Right lobe of liver (tissue), 6 donors: ENCODE results near the gene CD163L1. TPM values are rescaled to one million over a fixed set of nuclear protein-coding genes. Genes with fewer than 3 reads are reported as not detected.

Source experiments
- ATAC-seq, 4 donors: fragments of 200-7000 bp; cut with Tn5 transposase; one replicate each; pipeline ENCODE4 v1.9.1; 2020; ENCODE audit warnings: mild to moderate bottlenecking in 4 of 4, moderate library complexity in 4 of 4
- DNase-seq, 3 donors: peaks; one replicate each; pipeline ENCODE4 v3.0.0-alpha.2; 2020
- H3K27ac ChIP-seq, 3 donors: fragments of 200-600 bp; one replicate each; pipeline ENCODE4 v1.8.0; 2022
- H3K27me3 ChIP-seq, 2 donors: fragments of 200-600 bp; one replicate each; pipeline ENCODE4 v1.8.0; 2022
- H3K36me3 ChIP-seq, 4 donors: fragments of 200-600 bp; sonication (generic) in 1 of 4; one replicate each; pipeline versions ENCODE4 v1.5.1 to v1.8.0; 2017 to 2022; ENCODE audit warnings: control low read depth in 1 of 4
- H3K4me1 ChIP-seq, 4 donors: fragments of 200-600 bp; sonication (generic) in 1 of 4; one replicate each; pipeline versions ENCODE4 v1.5.1 to v1.8.0; 2017 to 2022; ENCODE audit warnings: control low read depth in 1 of 4
- H3K4me3 ChIP-seq, 3 donors: fragments of 200-600 bp; one replicate each; pipeline ENCODE4 v1.8.0; 2022
- H3K9me3 ChIP-seq, 4 donors: fragments of 200-600 bp; sonication (generic) in 1 of 4; one replicate each; pipeline versions ENCODE4 v1.5.1 to v1.8.0; 2017 to 2022; ENCODE audit warnings: control low read depth in 1 of 4
- POLR2A ChIP-seq: fragments of 450-650 bp; IDR thresholded peaks from one replicate; pipeline ENCODE4 v1.6.1; 2017; ENCODE audit warnings: antibody characterized with exemption, mild to moderate bottlenecking
- WGBS: methylation state at CpG from one replicate; pipeline ENCODE4 v1.1.6; 2018; ENCODE audit warnings: low coverage, low lambda C conversion rate; ENCODE audit not compliant: insufficient coverage; ENCODE audit errors: missing lambda C conversion rate; 5-methylcytosine and 5-hydroxymethylcytosine counted together
- intact Hi-C, 2 donors: fragments of 100-400 bp; cut with DNase I; formaldehyde crosslinking; loops; one replicate each; pipeline versions ENCODE4 v1.11.2 to v1.14.1; 2022
- total RNA-seq, 6 experiments: library from RNA; depleted of rRNA in 2 of 6; stranded (reverse); fragments of >200 nt in 2 of 6; fragmentation: NEBNext Ultra II Directional in 3 of 6; extraction: Animal tissue kit (Norgen Biotek cat#: 25700) in 3 of 6; gene quantifications; one replicate each; pipeline versions ENCODE4 v1.1.0 to v1.2.4, GENCODE V29; 2016 to 2023
- TF ChIP-seq, protein P1 (sequence below), 4 donors: fragments of 200-600 bp in 3 of 4; fragments of 450-650 bp in 1 of 4; IDR thresholded peaks; one replicate each; pipeline versions ENCODE4 v1.5.1 to v1.8.0; 2016 to 2022; ENCODE audit warnings: antibody characterized with exemption in 4 of 4, mild to moderate bottlenecking in 2 of 4
- donor health status: DM: no; HTN: yes; CAD: no.
- donor health status: DM: no; HTN: no; CAD: no.
- donor health status: DM: no; HTN: no; CAD: no.
- donor health status: DM: no; HTN: yes; CAD: no.
- donor health status: DM: no; HTN: yes; CAD: no.

CD163L1 gene
- total RNA-seq, 6 experiments from 2014 or later = 0.26 to 4.8 (median 1.2) TPM

DNA sequence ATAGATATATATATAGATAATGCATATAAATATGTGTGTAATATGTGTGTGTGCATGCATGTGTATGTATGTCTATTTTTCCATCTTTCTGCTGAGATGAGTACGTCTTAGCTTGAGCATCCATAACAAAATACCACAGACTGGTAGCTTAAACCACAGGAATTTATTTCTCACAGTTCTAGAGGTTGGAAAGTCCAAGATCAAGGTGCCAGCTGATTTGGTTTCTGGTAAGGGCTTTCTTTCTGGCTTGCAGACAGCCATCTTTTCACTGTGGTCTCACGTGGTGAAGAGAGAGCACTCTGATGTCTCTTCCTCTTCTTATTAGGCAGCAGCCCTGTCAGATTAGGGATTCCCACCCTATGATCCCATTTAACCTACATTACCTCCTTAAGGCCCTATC is 92.8 kb downstream of the CD163L1 start:
- 26% methylated on average over 1 of the region's 2 CpGs for WGBS
- no peak for ATAC-seq
- H3K9me3 ChIP-seq = no peaks in the 10 kb centered on the region
- no peak overlapping the region for H3K27ac ChIP-seq
- intact Hi-C loops = no loop called here
- H3K27me3 ChIP-seq = no peaks in the 10 kb centered on the region
- H3K4me1 ChIP-seq = no peaks in the 10 kb centered on the region
- DNase-seq = no peak
- no peak overlapping the region for H3K4me3 ChIP-seq
- no peak for TF ChIP-seq POLR2A
- TF ChIP-seq, protein P1, sequence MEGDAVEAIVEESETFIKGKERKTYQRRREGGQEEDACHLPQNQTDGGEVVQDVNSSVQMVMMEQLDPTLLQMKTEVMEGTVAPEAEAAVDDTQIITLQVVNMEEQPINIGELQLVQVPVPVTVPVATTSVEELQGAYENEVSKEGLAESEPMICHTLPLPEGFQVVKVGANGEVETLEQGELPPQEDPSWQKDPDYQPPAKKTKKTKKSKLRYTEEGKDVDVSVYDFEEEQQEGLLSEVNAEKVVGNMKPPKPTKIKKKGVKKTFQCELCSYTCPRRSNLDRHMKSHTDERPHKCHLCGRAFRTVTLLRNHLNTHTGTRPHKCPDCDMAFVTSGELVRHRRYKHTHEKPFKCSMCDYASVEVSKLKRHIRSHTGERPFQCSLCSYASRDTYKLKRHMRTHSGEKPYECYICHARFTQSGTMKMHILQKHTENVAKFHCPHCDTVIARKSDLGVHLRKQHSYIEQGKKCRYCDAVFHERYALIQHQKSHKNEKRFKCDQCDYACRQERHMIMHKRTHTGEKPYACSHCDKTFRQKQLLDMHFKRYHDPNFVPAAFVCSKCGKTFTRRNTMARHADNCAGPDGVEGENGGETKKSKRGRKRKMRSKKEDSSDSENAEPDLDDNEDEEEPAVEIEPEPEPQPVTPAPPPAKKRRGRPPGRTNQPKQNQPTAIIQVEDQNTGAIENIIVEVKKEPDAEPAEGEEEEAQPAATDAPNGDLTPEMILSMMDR (IDR thresholded peaks at IDR 0.05) = no peak
- no peaks in the 10 kb centered on the region for H3K36me3 ChIP-seq

DNA sequence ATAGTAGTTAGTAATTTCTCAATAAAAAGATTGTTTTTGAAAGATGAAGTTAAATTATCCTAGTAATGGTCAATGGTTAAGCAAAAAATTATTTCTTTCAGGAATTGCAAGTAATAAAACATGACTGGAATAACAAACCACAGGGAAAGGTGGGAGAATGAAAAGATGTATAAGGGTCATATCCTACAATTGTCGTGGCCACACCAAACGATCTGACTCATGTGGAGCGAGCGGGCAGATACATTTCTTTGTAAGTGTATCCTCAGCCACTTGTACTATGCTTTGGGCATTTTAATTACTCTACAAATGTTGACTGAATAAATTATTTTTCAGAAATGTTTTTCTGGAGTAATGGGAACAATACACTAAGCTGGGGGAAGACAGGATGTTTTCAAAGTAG is 94.5 kb downstream of the CD163L1 start:
- no peaks in the 10 kb centered on the region for H3K36me3 ChIP-seq
- no peak overlapping the region for H3K4me3 ChIP-seq
- no peak overlapping the region for H3K27ac ChIP-seq
- no peak for ATAC-seq
- H3K4me1 ChIP-seq = no peaks in the 10 kb centered on the region
- no peak for DNase-seq
- no peaks in the 10 kb centered on the region for H3K9me3 ChIP-seq
- H3K27me3 ChIP-seq = no peaks in the 10 kb centered on the region
- WGBS = 80% methylated on average over 4 of the region's 4 CpGs
- intact Hi-C loops = no loop called here
- TF ChIP-seq, protein P1 (IDR thresholded peaks at IDR 0.05) = no peak
- no peak for TF ChIP-seq POLR2A

DNA sequence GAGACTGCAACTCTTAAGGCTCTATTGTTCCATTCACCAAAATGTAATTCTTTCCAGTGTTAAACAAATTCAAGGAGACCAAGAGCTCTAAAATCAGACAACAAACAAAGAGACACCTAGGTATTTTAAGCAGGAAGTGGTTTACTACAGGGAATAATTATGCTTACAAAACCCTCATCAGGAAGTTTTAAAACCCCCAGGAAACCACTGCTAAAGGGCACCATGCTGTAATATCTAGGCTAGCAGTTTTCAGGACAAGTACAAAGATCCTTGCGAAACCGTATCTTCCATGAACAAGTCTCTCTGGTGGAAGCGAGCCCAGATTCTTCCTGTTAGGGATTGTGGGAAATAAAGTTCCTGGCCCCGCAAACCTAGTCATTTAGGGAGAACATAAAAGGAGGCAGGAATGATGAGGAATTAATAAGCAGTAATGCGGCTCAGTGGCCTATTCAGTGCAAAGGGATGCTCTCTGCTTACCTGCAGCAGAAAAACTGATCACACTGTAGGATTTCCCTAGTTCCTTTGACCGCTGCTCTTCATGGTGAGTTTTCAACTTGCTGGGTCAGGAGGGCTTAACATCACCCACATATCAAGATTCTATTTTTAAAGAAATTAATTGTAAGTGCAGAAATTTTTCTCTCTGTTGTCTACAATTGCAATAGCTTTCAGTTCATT is 97.3 kb downstream of the CD163L1 start:
- no peak overlapping the region for H3K27ac ChIP-seq
- no peaks in the 10 kb centered on the region for H3K4me1 ChIP-seq
- TF ChIP-seq POLR2A = no peak
- TF ChIP-seq, protein P1 (IDR thresholded peaks at IDR 0.05) = no peak
- DNase-seq = no peak
- WGBS = 59% methylated on average over 6 of the region's 6 CpGs
- H3K9me3 ChIP-seq = no peaks in the 10 kb centered on the region
- H3K4me3 ChIP-seq = no peak overlapping the region
- intact Hi-C loops = no loop called here
- no peaks in the 10 kb centered on the region for H3K36me3 ChIP-seq
- H3K27me3 ChIP-seq = no peaks in the 10 kb centered on the region
- ATAC-seq = no peak

DNA sequence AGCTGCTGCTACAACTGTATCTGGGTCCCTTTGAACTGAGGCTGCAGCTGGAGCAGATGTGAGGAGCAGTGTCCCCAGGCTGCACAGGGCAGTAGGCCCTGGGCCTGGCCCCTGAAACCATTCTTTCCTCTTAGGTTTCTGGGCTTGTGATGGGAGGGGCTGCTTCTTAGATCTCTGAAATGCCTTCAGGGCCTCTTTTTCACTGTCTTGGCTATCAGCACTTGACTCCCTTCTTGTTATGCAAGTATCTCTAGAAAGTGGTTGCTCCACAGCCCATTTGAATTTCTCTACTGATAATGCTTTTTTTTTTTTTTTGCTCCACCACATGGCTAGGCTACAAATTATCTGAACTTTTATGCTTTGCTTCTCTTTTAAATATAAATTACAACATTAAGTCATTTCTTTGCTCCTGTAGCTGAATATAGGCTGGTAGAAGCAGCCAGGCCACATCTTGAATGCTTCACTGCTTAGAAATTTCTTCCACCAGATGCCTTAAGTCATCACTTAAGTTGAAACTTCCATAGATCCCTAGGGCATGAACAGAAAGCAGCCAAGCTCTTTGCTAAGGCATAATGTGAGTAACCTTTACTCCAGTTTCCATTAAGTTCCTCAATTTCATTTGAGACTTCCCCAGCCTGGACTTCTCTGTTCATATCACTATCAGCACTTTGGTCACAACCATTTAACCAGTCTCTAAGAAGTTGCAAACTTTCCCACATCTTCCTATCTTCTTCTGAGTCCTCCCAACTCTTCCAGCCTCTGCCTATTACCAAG is 98.9 kb downstream of the CD163L1 start:
- Histone ChIP-seq H3K9me3 (no peaks in the 10 kb centered on the region), H3K36me3 (no peaks in the 10 kb centered on the region), H3K4me1 (no peaks in the 10 kb centered on the region), H3K27ac (no peak overlapping the region), H3K27me3 (no peaks in the 10 kb centered on the region), H3K4me3 (no peak overlapping the region)
- intact Hi-C loops = no loop called here
- TF ChIP-seq, protein P1 (IDR thresholded peaks at IDR 0.05) = no peak
- TF ChIP-seq POLR2A = no peak
- peak in 2 of 4 donors; percentile 28 to 42 for ATAC-seq
- DNase-seq = no peak
